KMS-11 (cell line): Measurements from ENCODE around the gene NTM.

Source experiments
- H2AFZ ChIP-seq: fragments of 200-600 bp; sonication (generic); 2 replicates; pipeline ENCODE4 v1.6.1; 2016; ENCODE audit warnings: antibody characterized with exemption, mixed run types, low read depth
- H3K27ac ChIP-seq: fragments of 200-600 bp; sonication (generic); 2 replicates; pipeline ENCODE4 v1.6.1; 2016; ENCODE audit warnings: mild to moderate bottlenecking, mixed run types
- H3K27me3 ChIP-seq: fragments of 200-600 bp; sonication (generic); 2 replicates; pipeline ENCODE4 v1.6.1; 2017; ENCODE audit warnings: mild to moderate bottlenecking, low read depth, mixed run types, moderate library complexity; ENCODE audit not compliant: insufficient read depth
- H3K36me3 ChIP-seq: fragments of 200-600 bp; sonication (generic); 2 replicates; pipeline ENCODE4 v1.6.1; 2017; ENCODE audit warnings: mild to moderate bottlenecking, mixed run types; ENCODE audit not compliant: insufficient read depth
- H3K4me1 ChIP-seq: fragments of 200-600 bp; sonication (generic); 2 replicates; pipeline ENCODE4 v1.6.1; 2016; ENCODE audit warnings: mild to moderate bottlenecking, low read depth, mixed run types; ENCODE audit not compliant: poor library complexity, severe bottlenecking
- H3K4me2 ChIP-seq: fragments of 200-600 bp; sonication (generic); 2 replicates; pipeline ENCODE4 v1.7.0; 2016; ENCODE audit warnings: mild to moderate bottlenecking, mixed run types
- H3K4me3 ChIP-seq: fragments of 200-600 bp; sonication (generic); IDR thresholded peaks from 2 replicates; pipeline ENCODE4 v1.6.1; 2017; ENCODE audit warnings: low read depth, low read length, mixed read lengths; ENCODE audit not compliant: insufficient read depth
- H3K79me2 ChIP-seq: fragments of 200-600 bp; sonication (generic); 2 replicates; pipeline ENCODE4 v1.6.1; 2016; ENCODE audit warnings: low read depth, mixed run types; ENCODE audit not compliant: insufficient read depth
- H3K9ac ChIP-seq: fragments of 200-600 bp; sonication (generic); 2 replicates; pipeline ENCODE4 v1.6.1; 2016; ENCODE audit warnings: mild to moderate bottlenecking, mixed run types
- H4K20me1 ChIP-seq: fragments of 200-600 bp; sonication (generic); 2 replicates; pipeline ENCODE4 v1.6.1; 2016; ENCODE audit warnings: mild to moderate bottlenecking, mixed run types; ENCODE audit not compliant: insufficient read depth
- CTCF ChIP-seq: fragments of 200-600 bp; sonication (generic); conservative IDR thresholded peaks from 2 replicates; pipeline ENCODE4 v1.6.1; 2017; ENCODE audit warnings: low read depth, mild to moderate bottlenecking, antibody characterized with exemption, low read length, moderate library complexity, mixed read lengths

Gene NTM

GRCh38 chr11:131980888-131981668, 610.7 kb downstream of the NTM start:
- Histone ChIP-seq H3K27ac (no peak overlapping the region), H3K36me3 (no peaks in the 10 kb centered on the region), H3K4me3 (no peak overlapping the region), H2AFZ (no peak overlapping the region), H3K9ac (no peak overlapping the region), H3K4me2 (no peak overlapping the region), H3K79me2 (no peaks in the 10 kb centered on the region), H3K4me1 (no peaks in the 10 kb centered on the region), H3K27me3 (no peaks in the 10 kb centered on the region), H4K20me1 (no peaks in the 10 kb centered on the region)
- no peak for TF ChIP-seq CTCF

GRCh38 chr11:131982154-131982553, 611.7 kb downstream of the NTM start:
- Histone ChIP-seq H2AFZ (no peak overlapping the region), H3K79me2 (no peaks in the 10 kb centered on the region), H3K27me3 (no peaks in the 10 kb centered on the region), H3K9ac (no peak overlapping the region), H4K20me1 (no peaks in the 10 kb centered on the region), H3K4me1 (no peaks in the 10 kb centered on the region), H3K27ac (no peak overlapping the region), H3K4me3 (no peak overlapping the region), H3K36me3 (no peaks in the 10 kb centered on the region), H3K4me2 (no peak overlapping the region)
- TF ChIP-seq CTCF, result no peak

- H3K27ac ChIP-seq, result no peak overlapping the region
- no peaks in the 10 kb centered on the region for H3K36me3 ChIP-seq
- no peaks in the 10 kb centered on the region for H3K79me2 ChIP-seq
- no peaks in the 10 kb centered on the region for H4K20me1 ChIP-seq
- no peak overlapping the region for H3K9ac ChIP-seq
- no peak overlapping the region for H3K4me3 ChIP-seq
- TF ChIP-seq CTCF, result no peak
- no peak overlapping the region for H2AFZ ChIP-seq
- no peaks in the 10 kb centered on the region for H3K27me3 ChIP-seq
- H3K4me2 ChIP-seq, result no peak overlapping the region
- H3K4me1 ChIP-seq, result no peaks in the 10 kb centered on the region
Measured at GRCh38 chr11:131985846-131986301, 615.5 kb downstream of the NTM start.

- Histone ChIP-seq H3K4me3 (no peak overlapping the region), H3K27ac (no peak overlapping the region), H3K4me2 (no peak overlapping the region), H2AFZ (no peak overlapping the region), H3K79me2 (no peaks in the 10 kb centered on the region), H3K9ac (no peak overlapping the region), H3K4me1 (no peaks in the 10 kb centered on the region), H3K36me3 (no peaks in the 10 kb centered on the region), H3K27me3 (no peaks in the 10 kb centered on the region), H4K20me1 (no peaks in the 10 kb centered on the region)
- no peak for TF ChIP-seq CTCF
Measured at GRCh38 chr11:131987703-131988102, 617.3 kb downstream of the NTM start.
